Sigmoid colon (tissue), 7 donors: ENCODE measurements around the gene PI4KB. TPM values are rescaled to one million over a fixed set of nuclear protein-coding genes. Genes with fewer than 3 reads are reported as not detected.

Experiments
- DNase-seq: peaks from one replicate; pipeline ENCODE4 v3.0.0-alpha.2; 2019
- H3K27ac ChIP-seq, 4 donors: fragments of 200-600 bp; sonication (generic); one replicate each; pipeline ENCODE4 v1.5.1; 2016 to 2019; ENCODE audit warnings: mild to moderate bottlenecking in 1 of 4
- H3K27me3 ChIP-seq, 3 donors: fragments of 200-600 bp; sonication (generic); one replicate each; pipeline ENCODE4 v1.5.1; 2019; ENCODE audit warnings: mild to moderate bottlenecking in 1 of 3
- H3K36me3 ChIP-seq, 4 donors: fragments of 200-600 bp; sonication (generic); one replicate each; pipeline ENCODE4 v1.5.1; 2016 to 2019
- H3K4me1 ChIP-seq, 4 donors: fragments of 200-600 bp; sonication (generic); one replicate each; pipeline ENCODE4 v1.5.1; 2017 to 2019
- H3K4me3 ChIP-seq, 4 donors: fragments of 200-600 bp; sonication (generic); one replicate each; pipeline ENCODE4 v1.5.1; 2017 to 2019; ENCODE audit warnings: mild to moderate bottlenecking in 2 of 4, moderate library complexity in 1 of 4
- H3K9me3 ChIP-seq, 4 donors: fragments of 200-600 bp in 3 of 4; sonication (generic) in 3 of 4; one replicate each; pipeline versions ENCODE4 v1.5.1 to v1.6.1; 2013 to 2019
- CTCF ChIP-seq, 4 experiments: fragments of 450-650 bp in 3 of 4; fragments of 200-600 bp in 1 of 4; IDR thresholded peaks; one replicate each; pipeline ENCODE4 v1.5.1; 2016 to 2019; ENCODE audit warnings: antibody characterized with exemption in 4 of 4, mild to moderate bottlenecking in 3 of 4, moderate library complexity in 2 of 4
- EP300 ChIP-seq, 4 donors: sonication (generic); formaldehyde crosslinking; IDR thresholded peaks; one replicate each; pipeline ENCODE4 v1.6.1; 2017; ENCODE audit warnings: antibody characterized with exemption in 4 of 4
- POLR2A ChIP-seq, 2 donors: fragments of 450-650 bp; IDR thresholded peaks; one replicate each; pipeline ENCODE4 v1.6.1; 2016; ENCODE audit warnings: antibody characterized with exemption in 2 of 2, mild to moderate bottlenecking in 2 of 2, moderate library complexity in 2 of 2
- POLR2AphosphoS5 ChIP-seq, 4 donors: sonication (generic); formaldehyde crosslinking; IDR thresholded peaks; one replicate each; pipeline ENCODE4 v1.6.1; 2017; ENCODE audit warnings: antibody characterized with exemption in 4 of 4
- WGBS, 2 donors: extraction: QIAGEN DNeasy Blood & Tissue Kit; methylation state at CpG; one replicate each; pipeline ENCODE4 v1.1.7; 2013; 5-methylcytosine and 5-hydroxymethylcytosine counted together
- intact Hi-C: fragments of 100-400 bp; cut with DNase I; formaldehyde crosslinking; loops from one replicate; pipeline ENCODE4 v1.15.1; 2023
- polyA plus RNA-seq, 3 donors: library from polyadenylated mRNA; stranded (reverse); fragments of 200-250 nt; gene quantifications; one replicate each; pipeline ENCODE4 v1.2.3, GENCODE V29; 2013
- total RNA-seq, 4 donors: library from RNA; depleted of rRNA; stranded (reverse); fragments of >200 nt; gene quantifications; one replicate each; pipeline ENCODE4 v1.1.0, GENCODE V29; 2016
- donor health status: healthy with polysubstance abuse.
- donor health status: Bipolar disorder and iron deficiency.
- donor health status: healthy.

PI4KB gene
- total and polyA plus RNA-seq, 7 donors = 25.2 to 75.2 (median 57.6) TPM

- Histone ChIP-seq H3K27me3 (no peaks in the 10 kb centered on the region), H3K4me3 (peak within 1 kb of the TSS; percentile 66 to 87 (median 73)), H3K27ac (peak within 1 kb of the TSS; percentile 88 to 94 (median 92)), H3K9me3 (no peaks in the 10 kb centered on the region), H3K4me1 (peaks cover 0 to 18% (median 11%) of the 10 kb centered on the region in 4 donors), H3K36me3 (peaks cover 9 to 33% (median 25%) of the 10 kb centered on the region in 4 donors)
- intact Hi-C loops = loop anchor here (1.0 to 5.0 kb wide), 3 partner anchors 25 to 65 kb away; partner anchors contain the start of genes PSMB4, SELENBP1 and ZNF687
- peak; percentile 98 for DNase-seq
- TF ChIP-seq POLR2AphosphoS5 (IDR thresholded peaks at IDR 0.05) (peak; percentile 69 to 81 (median 75)), CTCF (IDR thresholded peaks at IDR 0.05) (no peak), POLR2A (IDR thresholded peaks at IDR 0.05) (peak; percentile 38 to 54)
- 0 to 1% methylated on average over 38 of the region's 38 CpGs for WGBS, 2 donors
These were observed 19.7 kb upstream of the PI4KB start, which contains the start of gene RFX5 for GRCh38 chr1:151346769-151347522. Gene RFX5 (minus strand): TSS chr1:151347252. CDS start chr1:151346320, 932 bp downstream.

GRCh38 chr1:151346082-151346768 is 19.0 kb upstream of the PI4KB start:
- Histone ChIP-seq H3K36me3 (peaks cover 9 to 37% (median 25%) of the 10 kb centered on the region in 4 donors), H3K27ac (peak overlapping the region; percentile 88 to 94 (median 92)), H3K4me1 (peaks cover 0 to 18% (median 11%) of the 10 kb centered on the region in 4 donors), H3K27me3 (no peaks in the 10 kb centered on the region), H3K4me3 (peak overlapping the region; percentile 66 to 87 (median 73)), H3K9me3 (no peaks in the 10 kb centered on the region)
- intact Hi-C loops = loop anchor here (2.0 to 5.0 kb wide), 2 partner anchors 53 to 64 kb away; partner anchors contain the start of genes PSMB4 and ZNF687
- 49 to 73% methylated on average over 7 of the region's 7 CpGs for WGBS, 2 donors
- no peak for TF ChIP-seq CTCF (IDR thresholded peaks at IDR 0.05)
- TF ChIP-seq POLR2A (IDR thresholded peaks at IDR 0.05) = no peak
- TF ChIP-seq POLR2AphosphoS5 (IDR thresholded peaks at IDR 0.05) = no peak
- no peak for TF ChIP-seq EP300 (IDR thresholded peaks at IDR 0.05)
- no peak for DNase-seq

GRCh38 chr1:151344291-151344690 is 17.1 kb upstream of the PI4KB start:
- Histone ChIP-seq H3K4me3 (no peak overlapping the region), H3K27me3 (no peaks in the 10 kb centered on the region), H3K36me3 (peaks cover 9 to 37% (median 25%) of the 10 kb centered on the region in 4 donors), H3K4me1 (peaks cover 0 to 18% (median 14%) of the 10 kb centered on the region in 4 donors), H3K9me3 (no peaks in the 10 kb centered on the region), H3K27ac (no peak overlapping the region)
- no peak for DNase-seq
- WGBS, 2 donors = 81 to 88% methylated on average over 6 of the region's 6 CpGs
- TF ChIP-seq EP300 (IDR thresholded peaks at IDR 0.05) (no peak), CTCF (IDR thresholded peaks at IDR 0.05) (no peak), POLR2AphosphoS5 (IDR thresholded peaks at IDR 0.05) (no peak), POLR2A (IDR thresholded peaks at IDR 0.05) (no peak)
- intact Hi-C loops = no loop called here

- no peaks in the 10 kb centered on the region for H3K27me3 ChIP-seq
- H3K9me3 ChIP-seq = no peaks in the 10 kb centered on the region
- DNase-seq = no peak
- H3K4me1 ChIP-seq = peaks cover 0 to 18% (median 14%) of the 10 kb centered on the region in 4 donors
- intact Hi-C loops = no loop called here
- TF ChIP-seq CTCF (IDR thresholded peaks at IDR 0.05) (no peak), POLR2AphosphoS5 (IDR thresholded peaks at IDR 0.05) (no peak), EP300 (IDR thresholded peaks at IDR 0.05) (no peak), POLR2A (IDR thresholded peaks at IDR 0.05) (no peak)
- H3K27ac ChIP-seq = no peak overlapping the region
- H3K36me3 ChIP-seq = peaks cover 9 to 37% (median 25%) of the 10 kb centered on the region in 4 donors
- no peak overlapping the region for H3K4me3 ChIP-seq
- WGBS, 2 donors = 80 to 81% methylated on average over 9 of the region's 9 CpGs
These were observed 16.4 kb upstream of the PI4KB start for GRCh38 chr1:151343587-151343986.
